ENCODE data around the gene HPSE2. TPM values are rescaled to one million over a fixed set of nuclear protein-coding genes. Genes with fewer than 3 reads are reported as not detected.

The HPSE2 gene
- total RNA-seq, 1 donor from 2014 or later: not detected

- intact Hi-C loops (cut with DNase I): no loop called here
- DNase-seq (ENCODE audit: low spot score in 2 of 2): no peak
- no peaks in the 10 kb centered on the region for H3K9me3 ChIP-seq
- no peaks in the 10 kb centered on the region for H3K36me3 ChIP-seq
- H3K4me3 ChIP-seq: no peak overlapping the region
- no peak overlapping the region for H3K27ac ChIP-seq
- TF ChIP-seq CTCF (IDR thresholded peaks at IDR 0.05): no peak
- no peaks in the 10 kb centered on the region for H3K4me1 ChIP-seq
- no peaks in the 10 kb centered on the region for H3K27me3 ChIP-seq
Measured at GRCh38 chr10:98589691-98590090, 646.0 kb downstream of the HPSE2 start.

GRCh38 chr10:98589007-98589406 lies 646.6 kb downstream of the HPSE2 start:
- DNase-seq (ENCODE audit: low spot score in 2 of 2): no peak
- intact Hi-C loops (cut with DNase I): no loop called here

GRCh38 chr10:98587156-98587837 lies 648.4 kb downstream of the HPSE2 start:
- Histone ChIP-seq H3K27ac (no peak overlapping the region), H3K36me3 (no peaks in the 10 kb centered on the region), H3K27me3 (no peaks in the 10 kb centered on the region), H3K4me1 (no peaks in the 10 kb centered on the region), H3K4me3 (no peak overlapping the region), H3K9me3 (no peaks in the 10 kb centered on the region)
- DNase-seq (ENCODE audit: low spot score in 2 of 2): no peak
- no peak for TF ChIP-seq CTCF (IDR thresholded peaks at IDR 0.05)
- intact Hi-C loops (cut with DNase I): no loop called here

More at GRCh38 chr10:98589007-98589406, 646.6 kb downstream of the HPSE2 start:
- no peaks in the 10 kb centered on the region for H3K36me3 ChIP-seq
- H3K27me3 ChIP-seq: no peaks in the 10 kb centered on the region
- H3K27ac ChIP-seq: no peak overlapping the region
- H3K4me3 ChIP-seq: no peak overlapping the region
- no peaks in the 10 kb centered on the region for H3K9me3 ChIP-seq
- no peaks in the 10 kb centered on the region for H3K4me1 ChIP-seq
- TF ChIP-seq CTCF (IDR thresholded peaks at IDR 0.05): no peak

GRCh38 chr10:98586096-98586495 lies 649.6 kb downstream of the HPSE2 start:
- no peak for TF ChIP-seq CTCF (IDR thresholded peaks at IDR 0.05)
- Histone ChIP-seq H3K27me3 (no peaks in the 10 kb centered on the region), H3K36me3 (no peaks in the 10 kb centered on the region), H3K9me3 (no peaks in the 10 kb centered on the region), H3K4me3 (no peak overlapping the region), H3K4me1 (no peaks in the 10 kb centered on the region), H3K27ac (no peak overlapping the region)
- intact Hi-C loops (cut with DNase I): no loop called here
- no peak for DNase-seq (ENCODE audit: low spot score in 2 of 2)

GRCh38 chr10:98582363-98582762 lies 653.3 kb downstream of the HPSE2 start:
- no peaks in the 10 kb centered on the region for H3K36me3 ChIP-seq
- H3K4me1 ChIP-seq: no peaks in the 10 kb centered on the region
- no peak overlapping the region for H3K27ac ChIP-seq
- H3K4me3 ChIP-seq: no peak overlapping the region
- H3K27me3 ChIP-seq: no peaks in the 10 kb centered on the region
- DNase-seq (ENCODE audit: low spot score in 2 of 2): no peak
- TF ChIP-seq CTCF (IDR thresholded peaks at IDR 0.05): no peak
- H3K9me3 ChIP-seq: no peaks in the 10 kb centered on the region
- intact Hi-C loops (cut with DNase I): no loop called here

GRCh38 chr10:98577578-98577977 lies 658.1 kb downstream of the HPSE2 start:
- no peaks in the 10 kb centered on the region for H3K27me3 ChIP-seq
- intact Hi-C loops (cut with DNase I): no loop called here
- H3K4me3 ChIP-seq: no peak overlapping the region
- no peaks in the 10 kb centered on the region for H3K9me3 ChIP-seq
- no peaks in the 10 kb centered on the region for H3K4me1 ChIP-seq
- no peak for DNase-seq (ENCODE audit: low spot score in 2 of 2)
- TF ChIP-seq CTCF (IDR thresholded peaks at IDR 0.05): no peak
- no peaks in the 10 kb centered on the region for H3K36me3 ChIP-seq
- no peak overlapping the region for H3K27ac ChIP-seq
